GM12864 (cell line): ENCODE measurements around the gene PLA2G4B.

Experiments used
- DNase-seq: peaks from one replicate; pipeline ENCODE4 v3.0.0-alpha.2; 2011; ENCODE audit warnings: low read depth
- H3K4me3 ChIP-seq: 2 replicates; pipeline ENCODE4 v1.5.1; 2011; ENCODE audit warnings: mild to moderate bottlenecking, low read depth, low read length, control low read depth
- TF ChIP-seq, protein P1 (sequence below): IDR thresholded peaks from 2 replicates; pipeline ENCODE4 v1.5.1; 2011; ENCODE audit warnings: low read depth, mild to moderate bottlenecking, moderate library complexity, low read length, control low read depth, inconsistent platforms; ENCODE audit errors: missing control alignments

PLA2G4B gene

DNA sequence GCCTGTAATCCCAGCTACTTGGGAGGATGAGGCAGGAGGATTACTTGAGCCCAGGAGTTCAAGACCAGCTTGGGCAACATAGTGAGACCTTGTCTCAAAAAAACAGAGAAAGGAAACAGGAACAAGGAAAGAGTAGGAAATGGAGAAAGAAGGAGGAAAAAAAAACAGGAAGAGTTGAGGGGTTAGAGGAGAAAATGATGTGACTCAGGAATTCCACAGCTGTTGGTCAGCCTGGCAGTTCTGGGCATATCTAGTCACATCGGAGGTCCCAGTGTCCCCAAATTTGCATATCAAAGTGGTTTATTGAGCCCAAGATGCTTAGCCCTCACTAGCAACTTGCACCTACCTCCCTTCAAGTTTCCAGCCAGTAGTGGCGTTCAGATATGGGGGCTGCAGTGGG, 29.5 kb upstream of the PLA2G4B start:
- no peak for DNase-seq
- TF ChIP-seq, protein P1, sequence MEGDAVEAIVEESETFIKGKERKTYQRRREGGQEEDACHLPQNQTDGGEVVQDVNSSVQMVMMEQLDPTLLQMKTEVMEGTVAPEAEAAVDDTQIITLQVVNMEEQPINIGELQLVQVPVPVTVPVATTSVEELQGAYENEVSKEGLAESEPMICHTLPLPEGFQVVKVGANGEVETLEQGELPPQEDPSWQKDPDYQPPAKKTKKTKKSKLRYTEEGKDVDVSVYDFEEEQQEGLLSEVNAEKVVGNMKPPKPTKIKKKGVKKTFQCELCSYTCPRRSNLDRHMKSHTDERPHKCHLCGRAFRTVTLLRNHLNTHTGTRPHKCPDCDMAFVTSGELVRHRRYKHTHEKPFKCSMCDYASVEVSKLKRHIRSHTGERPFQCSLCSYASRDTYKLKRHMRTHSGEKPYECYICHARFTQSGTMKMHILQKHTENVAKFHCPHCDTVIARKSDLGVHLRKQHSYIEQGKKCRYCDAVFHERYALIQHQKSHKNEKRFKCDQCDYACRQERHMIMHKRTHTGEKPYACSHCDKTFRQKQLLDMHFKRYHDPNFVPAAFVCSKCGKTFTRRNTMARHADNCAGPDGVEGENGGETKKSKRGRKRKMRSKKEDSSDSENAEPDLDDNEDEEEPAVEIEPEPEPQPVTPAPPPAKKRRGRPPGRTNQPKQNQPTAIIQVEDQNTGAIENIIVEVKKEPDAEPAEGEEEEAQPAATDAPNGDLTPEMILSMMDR = no peak
- H3K4me3 ChIP-seq = no peak overlapping the region

DNA sequence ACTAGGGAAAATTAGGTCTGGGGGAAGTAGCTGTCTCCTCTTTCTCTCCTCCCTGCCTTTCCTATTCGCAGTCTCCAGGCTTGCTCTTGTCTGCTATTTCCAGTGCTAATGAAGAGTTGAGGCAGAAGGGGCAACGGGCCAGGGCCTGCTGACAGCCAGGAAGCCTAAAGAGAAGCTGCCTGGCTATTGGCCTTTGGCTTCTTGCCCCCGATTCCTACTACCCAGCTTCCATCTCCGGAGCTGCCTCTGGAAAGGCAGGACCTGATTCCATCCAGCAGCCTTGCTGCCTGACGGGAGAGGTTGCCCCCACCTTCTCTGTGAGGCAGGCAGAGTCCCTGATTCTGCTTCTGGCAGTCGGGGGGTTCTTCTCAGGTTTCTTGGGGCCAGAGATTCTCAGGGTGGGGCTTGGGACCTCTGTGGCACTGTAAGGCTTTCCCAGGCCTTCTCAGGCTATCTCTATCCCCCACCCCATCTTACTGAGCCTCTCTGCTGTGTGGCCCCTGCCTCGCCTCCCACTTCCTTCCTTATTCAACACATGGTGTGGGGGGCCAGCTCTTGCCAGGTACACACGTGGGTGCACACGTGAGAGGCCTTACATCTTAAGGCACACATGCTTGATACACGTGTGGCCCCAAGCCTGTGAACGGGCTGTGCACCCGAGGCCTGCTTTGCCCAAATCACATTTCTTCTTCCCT, 29.0 kb upstream of the PLA2G4B start:
- no peak for DNase-seq
- no peak overlapping the region for H3K4me3 ChIP-seq
- TF ChIP-seq, protein P1 = no peak

DNA sequence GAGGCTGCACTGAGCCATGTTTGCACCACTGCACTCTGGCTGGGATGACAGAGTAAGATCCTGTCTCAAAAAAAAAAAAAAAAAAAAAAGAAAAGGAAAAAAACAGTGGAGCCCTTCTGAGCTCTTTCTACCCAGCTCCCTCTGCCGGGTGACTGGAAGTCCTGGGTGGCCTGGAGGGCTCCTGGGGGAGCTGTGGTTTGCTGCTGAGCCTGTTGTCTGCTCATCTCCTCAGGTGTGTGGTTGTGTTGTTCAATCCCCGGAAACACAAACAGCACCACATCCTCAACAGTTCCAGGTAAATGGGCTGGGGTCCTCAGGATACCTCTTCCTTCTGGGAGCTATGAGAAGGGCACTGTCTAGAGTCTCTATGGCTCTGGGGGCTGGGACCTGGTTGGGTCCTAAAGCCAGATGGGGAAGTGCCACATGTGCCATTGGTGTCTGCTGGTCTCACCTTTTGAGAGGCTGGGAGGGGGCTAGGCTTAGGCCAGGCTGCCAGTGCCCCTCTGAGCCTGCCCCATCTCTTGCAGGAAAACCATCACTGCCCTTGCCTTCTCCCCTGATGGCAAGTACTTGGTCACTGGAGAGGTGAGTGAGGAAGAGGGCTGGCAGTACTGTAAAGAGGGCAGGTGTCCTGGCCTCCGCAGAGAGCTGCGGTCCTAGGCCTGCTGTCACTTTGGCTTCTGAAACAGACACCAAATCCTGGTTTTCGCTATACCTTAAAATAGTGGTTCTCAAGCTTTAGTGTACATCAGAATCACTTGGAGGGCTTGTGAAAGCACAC, 27.8 kb upstream of the PLA2G4B start:
- TF ChIP-seq, protein P1 = peak; percentile 5
- no peak overlapping the region for H3K4me3 ChIP-seq
- no peak for DNase-seq

DNA sequence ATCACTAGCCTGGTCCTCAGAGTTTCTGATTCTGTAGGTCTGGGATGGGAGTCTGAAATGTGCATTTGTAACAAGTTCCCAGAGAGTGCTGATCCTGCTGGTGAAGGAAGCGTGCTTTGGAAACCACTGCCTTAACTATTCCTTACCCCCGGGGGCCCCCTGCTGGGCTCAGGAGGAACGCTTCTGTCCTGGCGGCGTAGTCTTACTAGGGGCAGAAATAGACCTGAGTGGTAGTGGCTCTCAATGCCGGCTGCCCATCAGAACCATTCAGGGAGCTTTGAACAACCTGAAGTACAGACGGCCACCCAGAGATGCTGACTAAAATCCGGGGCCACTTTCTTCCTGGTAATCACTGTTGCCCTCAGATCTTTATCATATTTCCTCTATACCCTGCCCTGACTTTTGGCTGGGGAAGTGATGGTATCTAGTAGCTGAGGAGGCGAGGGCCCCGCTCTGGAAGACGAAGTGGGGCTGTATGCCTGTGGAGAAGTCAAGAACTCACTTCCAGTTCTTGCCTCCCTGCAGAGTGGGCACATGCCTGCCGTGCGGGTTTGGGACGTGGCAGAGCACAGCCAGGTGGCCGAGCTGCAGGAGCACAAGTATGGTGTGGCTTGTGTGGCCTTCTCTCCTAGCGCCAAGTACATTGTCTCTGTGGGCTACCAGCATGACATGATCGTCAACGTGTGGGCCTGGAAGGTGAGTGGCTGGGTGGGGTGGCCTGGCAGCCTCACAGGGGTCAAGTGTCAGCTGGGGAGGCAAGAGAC, 27.0 kb upstream of the PLA2G4B start:
- H3K4me3 ChIP-seq = no peak overlapping the region
- TF ChIP-seq, protein P1 = peak; percentile 89
- no peak for DNase-seq

DNA sequence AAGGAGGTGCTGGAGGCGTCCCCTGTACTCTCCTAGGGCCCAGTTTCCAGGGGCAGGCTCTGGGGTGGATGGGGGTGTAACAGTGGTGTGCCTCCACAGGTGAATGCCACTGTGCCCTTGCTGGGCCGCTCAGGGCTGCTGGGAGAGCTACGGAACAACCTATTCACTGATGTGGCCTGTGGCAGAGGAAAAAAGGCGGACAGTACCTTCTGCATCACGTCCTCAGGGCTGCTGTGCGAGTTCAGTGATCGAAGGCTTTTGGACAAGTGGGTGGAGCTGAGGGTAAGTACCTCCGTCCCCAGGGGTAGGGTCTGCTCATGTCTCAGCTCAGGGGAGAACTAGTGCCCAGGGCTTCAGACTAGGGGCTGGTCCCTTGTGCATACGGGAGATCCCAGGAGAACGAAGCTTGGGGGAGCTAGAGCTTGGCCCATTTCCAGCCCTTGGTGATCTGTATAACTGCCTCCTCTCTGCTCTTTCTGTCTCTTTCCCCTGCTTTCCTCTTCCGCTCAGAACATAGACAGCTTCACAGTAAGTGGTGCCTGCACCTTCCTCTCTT, 25.7 kb upstream of the PLA2G4B start:
- no peak for DNase-seq
- H3K4me3 ChIP-seq = no peak overlapping the region
- TF ChIP-seq, protein P1 = no peak

DNA sequence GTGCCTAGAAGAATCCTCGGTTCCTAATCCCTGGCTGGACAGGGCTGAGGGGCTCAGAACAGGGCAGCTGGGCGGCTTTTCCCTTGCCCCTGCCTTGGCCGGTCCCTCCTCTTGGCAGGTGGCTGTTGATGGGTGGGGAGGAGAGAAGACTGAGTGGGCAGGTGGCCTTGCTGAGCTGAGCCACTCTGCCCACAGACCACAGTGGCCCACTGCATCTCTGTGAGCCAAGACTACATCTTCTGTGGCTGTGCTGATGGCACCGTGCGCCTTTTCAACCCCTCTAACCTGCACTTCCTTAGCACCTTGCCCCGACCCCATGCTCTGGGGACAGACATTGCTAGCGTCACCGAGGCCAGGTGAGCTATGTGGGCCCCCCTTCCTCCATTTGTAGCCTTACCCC, 25.2 kb upstream of the PLA2G4B start:
- TF ChIP-seq, protein P1 = no peak
- DNase-seq = no peak
- H3K4me3 ChIP-seq = no peak overlapping the region
